PC-3 (cell line): Measurements from ENCODE around the gene ARHGAP9.

Source experiments
- CTCF ChIP-seq: fragments of 300-600 bp; sonication (generic); conservative IDR thresholded peaks from 2 replicates; pipeline ENCODE4 v1.5.1; 2017; ENCODE audit warnings: antibody characterized with exemption, low read depth, mild to moderate bottlenecking, low read length
- EZH2 ChIP-seq: fragments of 300-600 bp; sonication (generic); IDR thresholded peaks from one replicate; pipeline ENCODE4 v1.6.1; 2017; ENCODE audit warnings: antibody characterized with exemption, mild to moderate bottlenecking, low read length; ENCODE audit not compliant: unreplicated experiment
- EZH2phosphoT487 ChIP-seq: fragments of 300-600 bp; sonication (generic); IDR thresholded peaks from 2 replicates; pipeline ENCODE4 v1.6.1; 2018; ENCODE audit warnings: mild to moderate bottlenecking, antibody characterized with exemption, low read length, borderline replicate concordance

- TF ChIP-seq CTCF (no peak), EZH2 (no peak), EZH2phosphoT487 (no peak)
Observed at GRCh38 chr12:57434517-57435223, 45.0 kb downstream of the ARHGAP9 start, which contains the start of gene INHBC.
